GM18511 (cell line): ENCODE results near the gene ERFE.
A peak's percentile ranks its signal among the peaks of the same experiment; 100 is the strongest.

Experiments
- ATAC-seq: cut with Tn5 transposase; IDR thresholded peaks from one replicate; pipeline ENCODE4 v1.9.1; 2021; ENCODE audit warnings: mild to moderate bottlenecking, moderate library complexity; ENCODE audit not compliant: unreplicated experiment

Gene ERFE

DNA sequence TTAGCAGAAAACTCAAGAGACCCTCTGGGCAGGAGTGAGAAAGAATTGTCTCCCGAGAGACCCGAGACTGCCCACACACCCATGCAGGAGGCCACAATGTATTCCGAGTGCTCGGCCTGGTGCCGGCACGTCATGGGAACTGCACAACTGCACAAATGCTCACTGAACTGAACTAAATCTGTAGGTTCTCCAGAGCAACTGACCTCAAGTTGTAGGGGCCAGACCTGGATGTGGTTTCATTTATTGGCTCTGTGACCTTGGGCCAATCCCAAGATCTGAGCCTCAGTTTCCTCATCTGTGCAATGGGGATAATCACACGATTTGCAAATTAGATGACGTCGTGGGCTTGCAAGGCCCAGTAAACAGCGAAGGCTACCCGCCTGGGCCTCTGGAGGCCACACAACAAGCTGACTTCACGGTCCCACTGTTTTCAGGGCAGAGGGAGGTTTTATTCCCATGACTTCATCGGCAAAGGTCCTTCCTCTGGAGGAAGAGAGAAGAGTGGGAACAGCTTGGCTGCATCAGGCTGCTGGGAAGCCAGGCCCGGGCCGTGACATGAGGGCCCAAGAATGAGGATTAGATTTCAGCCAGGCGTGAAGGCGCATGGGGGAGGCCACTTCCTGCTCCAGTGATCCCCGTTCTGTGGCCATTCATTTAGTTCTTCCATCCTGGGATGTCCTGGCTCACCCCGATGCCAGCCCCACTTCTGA is 3.6 kb upstream of the ERFE start:
- ATAC-seq = no peak

GRCh38 chr2:238155761-238156694 is 2.7 kb upstream of the ERFE start:
- ATAC-seq = no peak

- no peak for ATAC-seq
Observed at GRCh38 chr2:238157506-238158017, 1.2 kb upstream of the ERFE start.

GRCh38 chr2:238158018-238158508 is 707 bp upstream of the ERFE start:
- ATAC-seq = no peak

DNA sequence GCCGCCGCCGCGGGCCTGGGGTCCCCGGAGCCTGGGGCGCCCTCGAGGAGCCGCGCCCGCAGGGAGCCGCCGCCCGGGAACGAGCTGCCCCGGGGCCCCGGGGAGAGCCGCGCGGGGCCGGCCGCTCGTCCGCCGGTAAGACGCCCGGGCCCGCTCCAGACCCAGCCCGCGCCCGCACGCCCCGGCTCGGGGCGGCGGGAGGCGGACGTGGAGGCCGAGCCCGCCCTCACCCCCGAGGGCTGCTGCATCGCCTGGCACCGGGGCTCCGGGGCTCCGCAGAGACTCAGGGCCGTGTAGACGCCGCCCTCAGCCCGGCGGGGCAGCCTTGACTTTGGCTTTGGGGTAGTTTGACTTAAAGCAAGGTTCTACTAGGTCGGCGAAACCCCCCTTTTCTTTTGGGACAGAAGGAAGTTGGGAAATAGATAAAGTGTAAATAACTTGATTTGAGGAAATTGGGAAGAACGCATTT is 335 bp downstream of the ERFE start:
- peak; percentile 27 for ATAC-seq

DNA sequence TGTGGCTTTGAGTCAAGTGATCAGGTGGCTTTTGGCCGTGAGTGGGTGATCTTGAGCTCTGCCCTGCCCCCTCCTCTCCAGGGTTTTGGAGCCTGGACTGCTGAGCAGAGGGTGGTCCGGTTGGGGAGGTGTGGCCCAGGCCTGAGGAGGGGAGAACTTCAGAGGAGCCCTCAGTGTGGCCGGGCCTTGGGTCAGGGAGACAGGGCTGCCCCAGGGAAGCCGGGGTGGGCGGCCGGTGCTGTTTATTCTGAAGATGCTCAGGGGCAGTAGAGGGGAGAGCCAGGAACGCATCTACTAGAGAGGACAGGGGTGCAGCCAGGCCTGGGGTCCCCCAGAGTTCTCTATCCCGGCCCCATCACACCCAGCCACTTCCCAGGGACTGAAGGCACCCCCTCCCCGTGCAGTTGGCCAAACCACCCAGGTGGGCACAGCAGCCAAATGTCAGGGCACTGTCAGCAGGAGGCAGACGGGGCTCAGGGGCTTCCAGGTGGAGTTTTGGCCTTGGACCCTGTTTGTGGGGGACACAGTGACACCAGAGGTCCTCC is 963 bp downstream of the ERFE start:
- no peak for ATAC-seq

GRCh38 chr2:238160206-238161129 is 1.7 kb downstream of the ERFE start:
- ATAC-seq = no peak

DNA sequence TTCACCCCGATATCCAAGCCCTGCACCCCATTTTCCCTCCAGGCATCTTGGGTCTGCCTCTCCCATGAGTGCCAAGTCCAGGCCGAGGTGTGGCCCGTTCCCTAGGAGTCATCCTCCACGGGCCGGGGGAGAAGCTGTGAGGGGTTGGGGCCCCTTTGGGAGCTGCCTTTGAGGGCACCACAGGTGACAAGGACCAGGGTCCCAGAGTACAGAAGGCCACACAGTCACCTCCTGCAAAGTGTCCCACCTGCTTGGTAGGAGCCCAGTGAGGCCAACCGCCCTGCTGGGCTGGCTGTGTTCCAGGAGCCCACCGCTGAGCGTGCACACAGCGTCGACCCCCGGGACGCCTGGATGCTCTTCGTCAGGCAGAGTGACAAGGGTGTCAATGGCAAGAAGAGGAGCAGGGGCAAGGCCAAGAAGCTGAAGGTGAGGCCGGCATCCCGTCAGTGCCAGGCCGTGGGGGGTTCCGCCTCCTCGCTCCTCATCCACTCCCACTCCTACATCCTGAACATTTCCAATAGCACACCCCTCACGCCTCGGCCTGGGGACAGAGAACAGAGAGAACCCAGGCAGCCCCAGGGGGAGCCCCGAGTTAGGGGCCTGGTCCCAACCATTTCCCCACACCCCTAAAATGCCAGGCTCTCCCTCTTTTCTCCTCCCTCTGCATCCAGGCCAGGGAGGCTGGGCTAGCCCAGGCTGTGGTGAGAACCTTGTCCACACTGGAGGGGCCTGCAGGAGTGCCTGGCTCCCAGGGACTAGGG is 2.7 kb downstream of the ERFE start:
- no peak for ATAC-seq

GRCh38 chr2:238162251-238162845 is 3.6 kb downstream of the ERFE start:
- no peak for ATAC-seq

- ATAC-seq = no peak
Observed at GRCh38 chr2:238162846-238163441, 4.2 kb downstream of the ERFE start.

- no peak for ATAC-seq
Observed at GRCh38 chr2:238163481-238164198, 4.9 kb downstream of the ERFE start.

GRCh38 chr2:238164906-238165287 is 6.1 kb downstream of the ERFE start:
- no peak for ATAC-seq

DNA sequence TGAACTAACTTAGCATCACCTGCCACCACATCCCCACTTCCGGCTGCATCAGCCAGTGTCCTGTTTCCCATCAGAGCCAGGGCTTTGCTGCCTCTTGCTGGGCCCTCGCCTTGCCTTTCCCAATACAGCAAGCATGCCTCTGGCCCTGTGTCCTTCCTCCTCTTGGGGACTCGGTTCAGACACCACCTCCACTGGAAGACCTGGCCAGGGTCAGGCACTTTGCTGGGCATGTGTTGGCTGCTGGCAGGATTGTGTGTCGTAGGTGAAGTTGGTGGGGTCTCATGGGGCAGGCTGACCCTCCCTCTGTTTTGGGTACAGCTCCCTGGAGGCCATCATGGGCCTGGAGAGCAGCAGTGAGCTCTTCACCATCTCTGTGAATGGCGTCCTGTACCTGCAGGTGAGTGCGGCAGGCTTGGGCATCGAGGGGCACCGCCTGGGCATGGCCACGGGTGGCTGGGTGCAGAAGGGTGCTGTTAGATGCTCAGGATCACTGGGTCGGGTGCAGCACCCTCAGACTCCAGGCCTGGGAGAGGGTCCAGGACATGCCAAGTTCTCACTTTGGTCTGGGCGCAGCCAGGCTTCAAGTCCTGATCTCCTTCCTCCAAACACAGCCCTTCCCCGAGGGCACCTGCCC is 6.6 kb downstream of the ERFE start:
- ATAC-seq = no peak

- ATAC-seq = no peak
Observed at GRCh38 chr2:238166391-238167343, 7.9 kb downstream of the ERFE start.

DNA sequence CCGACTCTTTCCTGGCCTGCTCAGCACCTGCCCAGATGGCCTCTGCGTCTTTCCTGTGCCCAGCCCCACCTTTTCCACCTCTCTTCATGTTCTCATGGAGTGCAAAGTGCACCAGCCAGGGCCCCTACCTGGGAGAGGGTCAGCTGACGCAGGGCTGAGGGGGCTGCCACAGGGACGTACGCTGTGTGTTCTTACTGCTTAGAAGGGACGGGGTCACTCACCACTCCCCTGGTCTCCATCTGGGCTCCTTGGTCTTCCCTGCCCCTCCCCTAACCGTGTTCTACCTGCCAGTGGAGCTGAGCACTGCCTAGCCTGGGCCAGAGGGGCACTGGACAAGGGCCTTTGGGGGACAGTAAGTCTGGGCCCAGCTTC is 8.6 kb downstream of the ERFE start:
- ATAC-seq = no peak

DNA sequence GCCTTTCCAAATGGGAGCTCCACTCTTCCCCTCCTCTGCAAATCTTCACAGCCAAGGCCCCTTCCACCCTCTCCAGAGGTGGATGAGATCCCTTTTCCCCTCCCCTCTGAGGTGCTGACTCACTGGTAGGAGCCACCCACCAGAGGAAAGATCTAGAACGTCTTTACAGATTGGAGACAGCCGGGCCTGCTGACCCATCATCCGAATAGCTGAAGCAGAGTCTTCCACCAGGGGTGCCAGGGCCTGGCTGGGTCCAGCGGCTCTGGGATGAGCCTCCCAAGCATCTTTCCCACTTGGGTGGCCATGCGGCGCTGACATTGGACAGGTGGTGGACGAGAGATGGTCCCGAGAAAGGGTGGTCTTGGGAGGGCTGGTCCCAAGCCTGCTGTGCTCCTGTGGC is 9.0 kb downstream of the ERFE start:
- ATAC-seq = no peak
